Central memory CD8-positive, alpha-beta T cell (primary cell): ENCODE results near the gene MARCKS.
"Not testable (repeated sequence)": the region's sequence is repeated elsewhere in the genome, so short reads cannot be mapped to it uniquely, and the experiment has no call there.

Experiments
- ATAC-seq: fragments of 150-1000 bp; cut with Tn5 transposase; replicated peaks from 2 replicates; pipeline ENCODE4 v1.10.0; 2022; ENCODE audit warnings: mild to moderate bottlenecking, moderate FRiP score, moderate number of reproducible peaks; ENCODE audit not compliant: poor library complexity, severe bottlenecking; ENCODE audit errors: extremely low read depth
- DNase-seq, 2 donors: peaks; one replicate each; pipeline ENCODE4 v3.0.0; 2021; ENCODE audit warnings: low spot score in 2 of 2
- H3K27ac Mint-ChIP-seq: one replicate; pipeline ENCODE4 v1.8.0; 2022; ENCODE audit warnings: low read depth, mild to moderate bottlenecking, moderate library complexity, mixed read lengths
- H3K27me3 Mint-ChIP-seq: one replicate; pipeline ENCODE4 v1.8.0; 2022; ENCODE audit warnings: mixed read lengths
- H3K36me3 Mint-ChIP-seq: one replicate; pipeline ENCODE4 v1.8.0; 2022; ENCODE audit warnings: mild to moderate bottlenecking, moderate library complexity, mixed read lengths; ENCODE audit not compliant: insufficient read depth
- H3K4me1 Mint-ChIP-seq: one replicate; pipeline ENCODE4 v1.8.0; 2022; ENCODE audit warnings: mixed read lengths
- H3K4me3 Mint-ChIP-seq: one replicate; pipeline ENCODE4 v1.8.0; 2022; ENCODE audit warnings: mild to moderate bottlenecking, moderate library complexity, mixed read lengths
- H3K9me3 Mint-ChIP-seq: one replicate; pipeline ENCODE4 v1.8.0; 2022; ENCODE audit warnings: mixed read lengths

MARCKS gene

DNA sequence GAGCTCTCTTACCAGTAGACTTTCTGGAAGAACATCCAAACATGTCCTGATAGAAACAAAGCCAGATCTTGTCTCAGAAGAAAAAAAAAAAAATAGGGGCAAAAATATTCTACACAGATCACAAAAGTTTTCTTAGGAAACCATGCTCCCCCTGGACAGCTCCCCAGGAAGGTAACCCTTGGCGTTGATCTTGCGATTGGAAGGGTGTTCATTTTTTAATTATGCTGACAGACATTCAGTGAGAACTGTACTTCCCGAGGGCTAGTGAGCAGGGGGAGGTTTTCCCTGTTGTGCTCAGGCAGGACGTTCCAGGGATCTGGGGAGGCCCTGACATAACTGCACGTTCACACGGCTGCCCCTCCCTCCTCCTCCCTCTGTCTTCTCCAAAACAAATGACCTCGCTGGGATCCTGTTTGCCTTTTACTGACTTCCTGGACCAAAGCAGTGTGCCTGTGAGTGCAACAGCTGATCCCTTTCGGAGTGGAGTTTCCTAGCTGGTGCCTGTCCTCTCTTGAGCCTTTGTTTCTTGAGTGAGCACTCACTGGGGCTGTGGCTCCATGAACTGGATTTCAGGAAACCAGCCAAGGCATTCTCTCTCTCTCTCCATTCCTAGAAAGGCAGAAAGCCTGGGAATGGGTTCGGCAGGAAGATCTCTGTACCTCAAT is 46.7 kb downstream of the MARCKS start:
- Mint-ChIP-seq H3K4me1 (no peaks in the 10 kb centered on the region), H3K27me3 (peaks cover 24% of the 10 kb centered on the region), H3K36me3 (no peaks in the 10 kb centered on the region), H3K9me3 (no peaks in the 10 kb centered on the region), H3K27ac (no peak overlapping the region), H3K4me3 (no peak overlapping the region)
- DNase-seq: no peak
- ATAC-seq: no peak

DNA sequence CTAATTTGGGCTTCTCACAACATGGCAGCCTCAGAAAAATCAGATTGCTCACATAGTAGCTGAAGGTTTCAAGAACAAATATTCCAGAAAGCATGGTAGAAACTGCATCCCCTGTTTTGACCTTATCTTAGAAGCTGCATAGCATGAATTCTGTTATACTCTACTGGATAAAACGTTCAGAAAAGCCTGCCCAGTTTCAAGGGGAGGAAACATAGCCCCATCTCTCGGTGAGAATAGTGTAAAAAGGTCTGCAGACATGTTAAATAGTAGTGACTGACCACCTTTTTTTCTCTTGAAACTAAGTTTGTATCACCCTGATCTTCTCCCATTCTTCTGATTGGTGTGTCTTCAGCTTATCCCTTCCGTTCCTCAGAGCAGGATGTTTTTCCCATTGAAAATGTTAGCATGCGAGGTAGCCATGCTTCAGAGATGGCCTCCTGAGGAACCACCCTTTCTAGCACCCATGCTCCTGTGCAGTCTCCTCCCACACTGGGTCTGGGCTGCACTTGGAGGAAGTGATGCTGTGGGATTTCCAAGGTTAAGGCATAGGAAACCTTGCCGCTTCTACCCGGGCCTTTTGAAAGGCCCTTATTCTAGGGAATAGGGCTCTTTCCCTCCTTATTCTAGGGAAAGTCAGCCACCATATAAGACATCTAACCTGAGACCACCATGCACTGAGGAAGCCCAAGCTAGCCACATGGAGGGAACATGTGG is 50.1 kb downstream of the MARCKS start:
- no peak overlapping the region for H3K4me3 Mint-ChIP-seq
- peaks cover 13% of the 10 kb centered on the region for H3K27me3 Mint-ChIP-seq
- no peaks in the 10 kb centered on the region for H3K9me3 Mint-ChIP-seq
- no peaks in the 10 kb centered on the region for H3K36me3 Mint-ChIP-seq
- DNase-seq (no peak), ATAC-seq (no peak)
- no peaks in the 10 kb centered on the region for H3K4me1 Mint-ChIP-seq
- no peak overlapping the region for H3K27ac Mint-ChIP-seq

DNA sequence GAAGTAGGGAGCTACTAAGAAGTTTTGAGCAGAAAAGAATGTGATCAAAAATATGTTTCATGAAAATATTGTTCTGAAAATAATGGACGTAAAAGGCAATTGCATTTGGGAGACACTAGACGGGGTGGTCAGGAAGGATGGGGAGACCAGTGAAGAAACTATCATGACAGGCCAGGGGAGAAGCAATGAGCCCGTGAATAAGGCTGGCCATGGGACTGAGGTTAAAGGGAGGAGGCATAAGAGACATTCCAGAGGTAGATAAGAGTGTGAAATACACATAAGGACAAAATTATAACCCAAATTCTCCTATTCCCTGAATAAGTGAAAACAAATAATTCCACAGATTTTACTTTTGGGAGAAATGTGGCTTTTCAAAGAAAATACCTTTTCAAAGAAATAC is 51.7 kb downstream of the MARCKS start:
- Mint-ChIP-seq H3K27me3 (peaks cover 13% of the 10 kb centered on the region), H3K4me1 (no peaks in the 10 kb centered on the region), H3K36me3 (no peaks in the 10 kb centered on the region), H3K9me3 (no peaks in the 10 kb centered on the region), H3K4me3 (no peak overlapping the region), H3K27ac (no peak overlapping the region)
- DNase-seq (no peak), ATAC-seq (no peak)

DNA sequence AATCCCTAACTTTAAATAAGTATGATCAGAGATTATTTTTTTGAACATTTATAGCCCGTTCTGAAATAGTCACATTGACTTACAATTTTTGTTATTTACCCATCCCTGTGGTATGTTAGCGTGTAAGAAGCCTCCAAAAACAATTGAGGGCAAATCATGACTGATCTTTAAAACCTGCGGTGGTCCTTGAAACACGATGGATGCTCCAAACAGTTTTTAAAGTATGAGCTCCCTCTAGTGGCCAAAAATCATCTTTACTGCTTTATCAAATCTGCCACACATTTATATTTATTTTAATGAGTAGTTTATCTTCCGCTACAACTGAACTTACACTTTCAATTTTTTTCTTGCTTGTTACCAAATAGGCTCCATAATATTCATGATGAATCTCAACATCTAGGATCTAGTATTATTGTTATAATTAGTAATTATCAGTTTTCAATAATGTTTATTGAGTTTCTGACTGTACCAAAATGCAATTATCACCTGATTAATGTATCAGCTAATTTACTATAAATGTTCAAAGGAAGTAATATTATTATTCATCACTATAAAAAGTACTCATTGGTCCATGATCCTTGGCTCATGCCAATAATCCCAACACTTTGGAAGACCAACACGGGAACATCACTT is 52.2 kb downstream of the MARCKS start:
- ATAC-seq (no peak), DNase-seq (no peak)
- H3K9me3 Mint-ChIP-seq: no peaks in the 10 kb centered on the region
- no peaks in the 10 kb centered on the region for H3K4me1 Mint-ChIP-seq
- H3K27ac Mint-ChIP-seq: no peak overlapping the region
- H3K36me3 Mint-ChIP-seq: no peaks in the 10 kb centered on the region
- peaks cover 9% of the 10 kb centered on the region for H3K27me3 Mint-ChIP-seq
- no peak overlapping the region for H3K4me3 Mint-ChIP-seq

DNA sequence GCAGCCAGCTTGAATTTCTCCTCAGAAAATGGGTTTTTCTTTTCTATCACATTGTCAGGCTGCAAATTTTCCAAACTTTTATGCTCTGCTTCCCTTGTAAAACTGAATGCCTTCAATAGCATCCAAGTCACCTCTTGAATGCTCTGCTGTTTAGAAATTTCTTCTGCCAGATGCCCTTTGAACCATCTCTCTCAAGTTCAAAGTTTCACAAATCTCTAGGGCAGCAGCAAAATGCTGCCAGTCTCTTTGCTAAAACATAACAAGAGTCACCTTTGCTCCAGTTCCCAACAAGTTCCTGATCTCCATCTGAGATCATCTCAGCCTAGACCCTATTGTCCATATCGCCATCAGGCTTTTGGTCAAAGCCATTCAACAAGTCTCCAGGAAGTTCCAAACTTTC is 53.1 kb downstream of the MARCKS start:
- not testable (repeated sequence) for H3K27ac Mint-ChIP-seq, H3K9me3 Mint-ChIP-seq

More for the DNA sequence above, 53.1 kb downstream of the MARCKS start:
- H3K4me1 Mint-ChIP-seq, H3K27me3 Mint-ChIP-seq, H3K4me3 Mint-ChIP-seq, DNase-seq, H3K36me3 Mint-ChIP-seq, ATAC-seq: not testable (repeated sequence)
